T-helper 2 cell (primary cell): Measurements from ENCODE around the gene ROBO1.
"Not testable (repeated sequence)": the region's sequence is repeated elsewhere in the genome, so short reads cannot be mapped to it uniquely, and the experiment has no call there.

Experiments used
- DNase-seq, 5 experiments: peaks; one replicate each; pipeline versions ENCODE4 v3.0.0 to v3.0.0-alpha.2; 2012 to 2022

The ROBO1 gene

DNA sequence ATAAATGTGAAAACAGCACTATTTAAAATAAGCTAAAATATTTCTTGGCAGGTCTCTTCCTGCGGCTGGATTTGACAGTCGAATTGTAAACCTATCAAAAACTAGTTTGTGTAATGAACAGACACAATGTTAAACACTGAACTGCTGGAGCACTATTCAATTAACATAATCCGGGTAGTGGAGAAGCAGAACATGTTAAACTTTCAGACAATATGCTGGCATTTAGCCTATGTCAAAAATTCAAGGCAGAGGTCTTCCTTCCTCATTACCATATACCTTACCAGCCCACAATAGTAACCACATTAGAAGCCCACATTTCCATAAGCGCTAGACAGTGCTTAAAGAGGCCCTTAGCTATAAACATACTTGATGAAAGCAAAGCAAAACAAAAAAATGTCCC lies 1042.9 kb downstream of the ROBO1 start:
- no peak for DNase-seq

DNA sequence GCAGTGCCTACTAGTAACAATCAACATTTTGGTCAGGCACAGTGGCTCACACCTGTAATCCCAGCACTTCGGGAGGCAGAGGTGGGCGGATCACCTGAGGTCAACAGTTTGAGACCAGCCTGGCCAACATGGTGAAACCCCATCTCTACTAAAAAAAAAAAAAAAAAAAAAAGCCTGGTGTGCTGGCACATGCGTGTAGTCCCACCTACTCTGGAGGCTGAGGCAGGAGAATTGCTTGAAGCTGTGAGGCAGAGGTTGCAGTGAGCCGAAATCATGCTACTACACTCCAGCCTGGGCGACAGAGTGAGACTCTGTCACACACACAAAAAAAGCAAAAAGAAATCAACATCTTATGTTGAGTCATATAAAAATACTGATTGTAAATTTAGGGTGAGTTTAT lies 1043.4 kb downstream of the ROBO1 start:
- DNase-seq, result not testable (repeated sequence)

DNA sequence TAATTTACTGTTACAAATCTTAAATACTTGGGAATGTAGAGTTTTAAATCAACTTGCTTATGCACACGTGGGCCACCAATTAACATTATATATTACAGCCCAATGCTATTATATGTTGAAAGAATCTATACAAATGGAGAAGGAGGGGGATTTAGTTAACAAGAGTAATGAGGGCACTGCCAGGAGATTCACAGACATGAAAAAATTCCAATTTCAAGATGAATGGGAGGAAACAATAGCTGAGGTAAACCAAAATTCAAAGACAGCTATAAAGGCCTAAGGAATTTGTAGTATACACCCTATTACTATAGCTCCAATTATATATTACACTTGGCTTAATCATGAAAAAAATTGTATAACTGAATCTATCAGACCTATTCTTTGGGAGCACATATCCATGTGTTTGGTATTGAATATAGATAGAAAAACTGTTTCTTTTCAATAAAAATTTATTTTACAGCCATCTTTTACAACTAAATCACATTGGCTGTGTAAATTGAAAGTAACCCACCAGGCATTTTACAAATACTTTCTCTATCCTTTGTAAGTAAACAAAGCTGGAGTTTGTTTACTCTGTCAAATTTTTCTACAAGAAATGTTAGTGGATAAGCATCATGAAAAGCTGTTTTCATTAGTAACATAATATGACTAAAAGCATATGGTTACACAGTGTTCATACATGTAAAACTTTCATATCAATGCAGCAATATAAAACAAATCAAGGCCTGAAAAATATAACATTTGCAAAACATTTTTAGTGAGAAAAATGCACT lies 1045.8 kb downstream of the ROBO1 start:
- DNase-seq, result no peak

DNA sequence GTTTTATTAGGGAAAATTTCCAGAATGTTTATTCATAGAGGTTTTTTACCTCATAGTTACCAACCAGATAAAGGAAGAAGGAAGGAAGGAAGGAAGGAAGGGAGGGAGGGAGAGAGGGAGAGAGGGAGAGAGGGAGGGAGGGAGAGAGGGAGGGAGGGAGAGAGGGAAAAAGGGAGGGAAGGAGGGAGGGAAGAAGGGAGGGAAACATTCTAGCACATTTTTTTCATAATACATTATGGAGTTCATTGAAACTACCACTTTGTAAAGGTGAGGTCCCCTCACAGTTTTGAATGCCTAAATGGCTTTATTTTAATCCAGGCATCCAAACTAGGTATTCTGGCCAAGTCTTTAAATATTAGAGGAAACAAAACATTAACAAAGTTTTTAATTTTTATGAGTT lies 1049.1 kb downstream of the ROBO1 start:
- no peak for DNase-seq

DNA sequence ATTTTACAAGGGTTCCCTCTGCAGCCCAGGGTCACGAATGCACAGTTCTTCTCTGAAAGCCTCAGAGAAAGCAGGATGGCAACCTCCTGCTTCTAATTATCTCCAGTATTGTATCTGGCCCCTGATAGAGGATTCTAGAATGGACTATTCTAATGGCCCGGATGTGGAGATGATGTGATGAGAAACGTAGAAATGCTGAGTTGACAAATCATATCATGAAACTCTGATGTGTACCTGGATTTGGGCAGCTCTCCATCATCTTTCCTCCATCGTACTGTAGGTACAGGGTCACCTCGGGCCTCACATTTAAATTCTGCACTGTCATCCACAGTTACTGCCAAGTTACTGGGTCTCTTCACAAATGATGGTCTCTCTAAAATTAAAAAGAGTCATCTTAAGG lies 1050.8 kb downstream of the ROBO1 start:
- no peak for DNase-seq

DNA sequence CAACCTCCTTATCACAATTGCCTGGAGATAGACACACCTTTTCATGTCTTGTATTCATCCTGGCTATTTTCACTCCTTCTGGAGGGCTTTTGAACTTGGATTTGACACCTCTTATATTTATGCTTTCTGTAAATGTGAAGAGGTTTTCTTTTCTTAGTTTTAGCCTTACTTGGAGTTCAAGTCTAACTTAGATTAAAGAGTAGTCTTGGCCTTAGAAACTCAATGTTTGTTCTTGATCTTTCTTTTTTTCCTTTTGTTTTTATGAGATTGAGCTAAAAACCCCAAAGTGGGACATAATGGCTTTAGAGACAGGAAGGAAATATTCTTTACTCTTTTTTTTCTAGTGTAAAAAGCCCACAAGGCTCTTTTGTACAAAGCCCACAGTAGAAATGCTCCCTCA lies 1054.9 kb downstream of the ROBO1 start:
- DNase-seq, result no peak

DNA sequence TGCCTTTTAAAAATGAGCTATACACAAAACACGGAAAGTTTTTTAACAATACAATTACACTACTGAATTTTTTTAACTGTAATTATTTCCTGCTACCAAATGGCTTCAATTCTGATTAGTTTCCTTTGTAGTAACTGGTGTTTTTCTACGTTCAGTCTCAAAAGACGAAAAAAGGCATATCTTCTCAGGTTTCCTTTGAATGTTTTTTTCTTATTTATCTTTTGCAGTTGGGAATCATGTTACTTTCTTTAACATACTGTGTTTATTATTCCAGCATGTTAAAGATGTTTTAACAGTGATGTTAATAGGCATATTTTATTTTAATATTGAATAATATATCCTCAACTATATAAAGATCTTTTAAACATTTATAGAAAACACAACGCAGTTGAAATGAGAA lies 1055.5 kb downstream of the ROBO1 start:
- DNase-seq, result no peak

DNA sequence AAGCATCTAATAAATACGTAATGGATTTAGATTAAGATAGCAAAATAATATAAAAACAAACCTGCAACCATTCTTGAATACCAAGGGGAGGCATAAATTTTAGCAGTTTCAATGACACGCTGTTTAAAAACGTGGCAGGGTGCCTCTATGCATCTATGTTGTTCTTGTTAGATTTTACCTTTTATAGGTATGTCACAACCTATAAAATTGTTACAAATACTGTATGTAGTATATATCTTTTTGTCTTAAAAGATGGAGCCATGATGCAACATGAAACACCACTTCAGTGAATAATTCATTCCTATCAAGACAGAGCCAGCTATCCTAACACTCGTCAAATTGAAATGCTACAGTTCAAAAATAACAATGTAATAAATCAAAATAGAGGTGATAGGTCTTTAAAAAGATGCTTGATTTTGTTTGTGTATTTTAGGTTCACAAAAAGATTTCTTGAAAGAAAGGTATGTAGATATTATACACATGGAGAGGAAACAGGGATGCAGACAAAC lies 1059.2 kb downstream of the ROBO1 start:
- no peak for DNase-seq

DNA sequence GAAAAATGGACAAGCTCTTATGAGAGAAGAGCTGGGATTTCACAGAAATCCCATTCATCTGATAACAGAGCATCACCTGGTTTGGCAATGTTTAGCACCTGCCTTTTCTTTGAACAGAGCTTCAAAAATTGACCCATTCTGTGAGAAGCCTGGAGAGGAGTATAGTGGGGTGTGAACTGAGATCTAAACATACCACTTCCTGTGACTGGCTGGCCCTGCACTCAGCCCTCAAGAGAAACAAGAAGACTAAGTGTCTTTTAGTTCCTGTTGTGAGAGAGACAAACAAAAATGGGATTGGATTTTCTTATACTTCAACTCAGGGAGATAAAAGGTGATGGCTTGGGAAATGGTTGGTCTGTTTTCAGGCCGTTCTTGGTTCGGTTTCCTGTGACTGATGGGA lies 1060.2 kb downstream of the ROBO1 start:
- no peak for DNase-seq

DNA sequence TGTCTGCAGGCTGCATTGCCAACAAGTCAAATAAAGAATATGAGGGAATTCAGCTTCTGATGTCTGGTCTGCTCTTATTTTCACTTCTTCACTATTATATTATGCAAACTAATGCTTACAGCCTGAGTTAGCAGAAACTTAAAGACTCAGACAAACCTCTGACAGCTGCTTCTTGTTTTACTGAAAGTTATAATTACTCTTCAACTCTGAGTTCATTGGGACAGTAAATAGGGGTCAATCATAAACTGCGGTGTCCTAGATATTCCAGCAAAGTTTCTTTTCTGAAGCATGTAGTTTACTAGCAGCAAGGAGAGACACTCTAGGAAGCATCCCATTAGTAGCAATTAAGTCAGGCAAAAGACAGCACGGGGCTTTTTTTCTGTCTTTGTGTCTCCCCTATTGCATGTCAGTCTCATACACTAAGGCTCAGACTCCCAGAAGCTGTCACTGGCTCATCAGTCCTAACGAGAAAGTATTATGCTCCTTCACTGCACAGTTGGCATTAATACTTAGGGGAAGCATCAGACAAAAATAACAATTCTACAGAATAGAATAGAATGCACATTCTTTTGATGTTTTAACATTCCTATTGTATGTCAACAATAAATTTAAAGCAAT lies 1060.8 kb downstream of the ROBO1 start:
- DNase-seq, result no peak

DNA sequence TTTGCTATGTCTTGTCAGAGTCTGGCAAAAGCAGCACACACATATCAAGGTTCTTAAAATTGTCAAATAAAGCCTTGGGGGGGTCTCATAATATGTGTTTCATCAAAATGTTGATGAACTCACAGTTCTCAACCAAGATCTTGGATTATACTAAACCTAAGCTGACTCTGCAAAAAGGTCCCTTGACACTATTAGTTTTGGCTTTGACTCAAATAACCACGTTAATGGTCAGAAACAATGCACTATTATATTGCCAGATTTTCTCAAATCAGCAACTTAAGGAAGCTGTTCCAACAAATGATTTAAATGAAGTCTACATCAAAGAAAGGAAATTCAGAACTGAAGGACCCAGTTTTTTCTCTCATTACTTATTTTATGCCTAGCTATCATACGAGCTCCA lies 1063.9 kb downstream of the ROBO1 start:
- DNase-seq, result no peak

DNA sequence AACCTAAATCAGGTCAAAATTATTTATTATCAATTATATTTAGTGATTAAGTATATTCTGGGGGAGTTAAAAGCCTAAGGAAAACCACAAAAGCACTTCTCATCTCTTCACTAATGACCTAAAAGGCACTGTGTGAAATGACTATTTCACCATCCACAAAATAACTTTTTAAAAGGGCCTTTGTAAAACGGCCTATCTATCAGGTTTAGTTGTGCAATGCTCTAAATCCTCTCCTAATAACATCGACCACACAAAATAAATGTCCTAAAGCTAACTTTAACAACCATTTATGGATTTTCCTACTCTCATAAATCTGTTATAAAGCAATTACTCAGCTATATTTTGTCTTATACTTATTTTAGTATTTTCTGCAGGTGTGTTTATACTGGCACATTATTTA lies 1066.3 kb downstream of the ROBO1 start:
- no peak for DNase-seq

DNA sequence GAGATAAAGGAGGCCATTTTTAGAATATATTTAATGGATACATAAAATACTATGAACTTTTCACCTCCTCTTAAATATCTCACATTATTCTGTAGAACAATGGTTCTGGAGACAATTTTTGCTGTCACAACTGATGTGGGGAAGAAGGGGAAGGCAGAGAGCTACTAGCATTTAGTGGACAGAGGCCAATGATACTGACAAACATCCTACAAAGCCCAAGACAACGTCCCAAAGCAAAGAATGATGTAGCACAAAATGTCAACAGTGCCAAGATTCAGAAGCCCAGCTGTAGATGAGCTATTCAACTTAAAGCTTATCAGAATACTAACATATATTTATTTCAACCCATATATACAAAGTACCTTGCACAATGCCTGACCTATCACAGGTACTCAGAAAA lies 1069.4 kb downstream of the ROBO1 start:
- no peak for DNase-seq

DNA sequence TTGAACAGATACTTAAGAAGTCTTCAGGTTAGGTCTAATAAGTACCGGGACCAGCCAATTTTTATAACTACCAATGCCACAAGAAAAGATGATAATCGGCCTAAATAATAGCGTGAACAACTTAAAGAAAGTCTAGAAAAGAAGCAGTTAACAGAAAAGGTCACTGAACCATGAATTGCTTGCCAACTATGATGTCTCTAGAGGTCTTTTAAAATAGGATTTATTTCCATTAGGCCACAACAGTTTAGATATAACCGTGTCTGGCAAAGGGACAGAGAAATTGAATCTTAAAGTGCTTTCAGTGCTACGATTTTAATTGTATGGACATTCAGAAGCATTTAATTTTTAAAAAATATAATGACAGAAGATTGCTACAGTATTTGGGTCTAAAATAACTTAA lies 1070.4 kb downstream of the ROBO1 start:
- no peak for DNase-seq

DNA sequence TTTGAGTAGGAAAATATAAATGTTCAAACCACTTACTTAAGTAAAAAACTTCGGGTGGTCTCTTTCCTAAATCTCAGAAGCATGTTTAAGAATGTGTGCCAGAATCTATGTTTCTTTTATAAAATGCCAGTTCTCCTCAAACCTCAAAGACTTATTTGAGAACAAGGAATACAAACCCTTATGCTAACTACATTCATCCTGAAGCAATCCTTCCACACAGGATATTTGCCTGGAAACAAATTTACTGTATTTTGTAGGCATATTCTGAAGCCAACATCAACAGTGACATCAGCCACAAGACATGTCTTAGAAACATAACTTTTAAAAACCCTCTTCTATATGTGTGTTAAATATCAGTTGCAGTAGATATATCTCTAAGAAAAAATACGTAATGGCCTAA lies 1077.0 kb downstream of the ROBO1 start:
- no peak for DNase-seq

DNA sequence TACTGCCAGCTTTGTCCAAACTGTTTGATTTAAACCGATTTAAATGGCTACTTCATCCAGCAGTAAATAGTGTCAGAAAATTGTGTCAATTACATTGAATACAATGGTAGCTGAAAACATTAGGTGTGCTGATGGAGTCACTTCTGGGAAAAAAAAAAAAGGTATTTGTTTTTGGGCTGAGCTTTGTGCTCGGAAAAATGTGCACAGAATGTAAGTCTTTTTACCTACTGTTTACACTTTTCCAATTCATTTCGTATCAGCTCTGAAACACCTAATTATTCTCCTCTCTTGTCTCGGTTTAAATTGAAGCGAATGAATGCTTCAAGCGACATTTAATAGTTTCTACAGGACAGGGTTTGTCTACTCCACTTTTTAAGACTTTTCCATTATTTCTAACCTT lies 1078.4 kb downstream of the ROBO1 start:
- DNase-seq, result no peak

DNA sequence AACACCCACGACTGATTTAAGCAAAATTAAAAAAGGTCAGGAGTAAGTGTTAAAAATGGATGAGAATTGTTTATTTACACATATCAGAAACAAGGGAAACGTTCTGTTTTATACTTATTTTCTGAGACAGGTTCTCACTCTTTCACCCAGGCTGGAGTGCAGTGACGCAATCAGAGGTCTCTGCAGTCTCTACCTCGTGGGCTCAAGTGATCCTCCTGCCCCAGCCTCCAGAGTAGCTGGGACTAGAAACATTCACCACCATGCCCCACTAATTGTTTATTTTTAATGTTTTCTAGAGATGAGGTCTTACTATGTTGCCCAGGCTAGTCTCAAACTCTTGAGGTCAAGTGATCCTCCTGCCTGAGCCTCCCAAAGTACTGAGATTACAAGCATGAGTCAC lies 1080.3 kb downstream of the ROBO1 start:
- DNase-seq, result no peak

DNA sequence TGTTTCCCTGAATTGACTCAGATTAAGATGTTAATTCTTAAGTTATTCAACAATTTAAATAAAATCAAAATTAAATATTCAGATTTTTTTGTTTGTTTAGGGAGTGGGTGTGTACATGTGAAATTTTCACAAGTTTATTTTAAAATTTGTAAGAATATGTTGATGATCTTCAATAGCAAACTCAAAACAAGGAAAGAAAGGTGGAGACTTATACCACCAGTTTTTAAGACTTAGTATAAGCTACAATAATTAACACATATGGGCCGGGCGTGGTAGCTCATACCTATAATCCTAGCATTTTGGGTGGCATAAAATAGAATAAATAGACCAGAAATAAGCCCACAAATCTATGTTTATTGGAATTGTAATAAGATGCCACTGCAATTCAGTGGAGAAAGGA lies 1084.5 kb downstream of the ROBO1 start:
- DNase-seq, result no peak

DNA sequence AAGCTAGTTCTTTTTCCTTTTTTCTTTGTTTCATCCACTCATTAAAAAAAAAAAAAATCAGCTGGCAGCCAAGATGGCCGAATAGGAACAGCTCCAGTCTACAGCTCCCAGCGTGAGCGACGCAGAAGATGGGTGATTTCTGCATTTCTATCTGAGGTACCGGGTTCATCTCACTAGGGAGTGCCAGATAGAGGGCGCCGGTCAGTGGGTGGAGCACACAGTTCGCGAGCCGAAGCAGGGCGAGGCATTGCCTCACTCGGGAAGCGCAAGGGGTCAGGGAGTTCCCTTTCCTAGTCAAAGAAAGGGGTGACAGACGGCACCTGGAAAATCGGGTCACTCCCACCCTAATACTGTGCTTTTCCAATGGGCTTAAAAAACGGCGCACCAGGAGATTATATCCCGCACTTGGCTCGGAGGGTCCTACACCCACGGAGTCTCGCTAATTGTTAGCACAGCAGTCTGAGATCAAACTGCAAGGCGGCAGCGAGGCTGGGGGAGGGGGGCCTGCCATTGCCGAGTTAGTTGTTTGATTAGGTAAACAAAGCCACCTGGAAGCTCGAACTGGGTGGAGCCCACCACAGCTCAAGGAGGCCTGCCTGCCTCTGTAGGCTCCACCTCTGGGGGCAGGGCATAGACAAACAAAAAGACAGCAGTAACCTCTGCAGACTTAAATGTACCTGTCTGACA lies 1092.5 kb downstream of the ROBO1 start:
- DNase-seq, result not testable (repeated sequence)

DNA sequence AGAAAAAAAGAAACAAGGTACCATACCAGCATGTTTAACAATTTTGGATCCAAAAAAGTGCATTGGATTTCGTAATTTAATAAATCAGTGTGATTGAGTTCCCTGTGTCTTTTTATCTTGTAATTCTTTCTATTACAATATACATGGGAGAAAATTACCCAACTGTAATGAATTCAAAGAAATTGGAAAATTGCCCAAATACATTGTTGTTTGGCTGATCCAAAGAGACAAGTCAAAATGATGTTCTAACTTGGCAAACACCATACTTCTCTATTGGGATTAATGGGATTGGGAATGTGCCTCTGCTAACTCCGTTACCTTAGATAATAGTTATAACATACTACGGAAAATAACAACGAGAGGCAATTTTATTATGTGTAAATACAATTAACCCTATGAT lies 1097.1 kb downstream of the ROBO1 start:
- no peak for DNase-seq

DNA sequence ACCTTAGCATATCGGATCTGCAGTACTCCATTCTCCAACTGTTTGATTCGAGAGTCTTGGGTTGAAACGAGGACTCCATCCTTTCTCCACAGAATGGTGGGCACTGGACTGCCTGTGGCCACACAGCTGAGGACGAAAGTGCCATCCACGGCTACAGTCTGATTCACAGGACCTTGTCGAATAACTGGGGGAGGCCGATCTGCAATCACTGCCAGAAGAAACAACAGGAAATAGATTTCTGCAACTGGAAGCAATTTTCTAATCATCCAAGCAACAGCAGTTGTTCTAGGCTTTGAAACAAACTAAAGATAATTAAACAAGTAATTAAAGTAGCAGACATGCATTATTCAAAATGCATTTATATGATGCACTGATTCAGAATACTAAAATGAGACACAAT lies 1097.7 kb downstream of the ROBO1 start:
- DNase-seq, result no peak

DNA sequence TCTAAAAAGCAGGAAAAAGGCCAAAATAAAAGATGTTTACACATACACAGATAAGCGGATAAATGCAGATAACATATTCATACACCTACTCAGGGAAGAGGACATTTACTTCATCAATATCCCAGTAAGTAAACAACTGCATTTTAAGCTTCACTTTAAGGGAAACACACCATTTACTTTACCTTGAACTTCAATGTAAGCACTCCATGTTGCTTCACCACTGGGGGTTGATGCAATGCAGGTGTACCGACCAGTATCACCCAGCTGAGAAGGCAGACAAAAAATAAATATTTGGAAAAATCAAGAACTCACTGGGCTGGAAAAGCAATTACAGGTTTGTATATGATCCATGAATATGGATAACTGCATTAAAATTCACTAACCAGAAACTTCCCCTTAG lies 1099.5 kb downstream of the ROBO1 start:
- no peak for DNase-seq

DNA sequence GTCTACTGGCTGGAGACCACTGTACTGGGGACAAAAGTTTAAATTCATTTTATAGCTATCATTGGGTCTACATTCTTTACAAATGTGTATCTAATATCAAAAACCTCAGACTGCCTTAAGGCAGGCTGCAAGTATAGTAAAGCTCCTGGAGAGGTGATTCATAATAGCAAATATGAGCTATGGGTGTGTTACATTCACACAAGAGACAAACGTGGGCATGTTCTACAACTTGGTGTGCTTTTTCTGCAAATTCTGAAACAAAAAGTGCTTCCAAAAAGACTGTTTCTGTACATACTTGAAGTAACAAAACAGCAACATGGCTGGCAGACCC lies 1101.4 kb downstream of the ROBO1 start:
- no peak for DNase-seq

DNA sequence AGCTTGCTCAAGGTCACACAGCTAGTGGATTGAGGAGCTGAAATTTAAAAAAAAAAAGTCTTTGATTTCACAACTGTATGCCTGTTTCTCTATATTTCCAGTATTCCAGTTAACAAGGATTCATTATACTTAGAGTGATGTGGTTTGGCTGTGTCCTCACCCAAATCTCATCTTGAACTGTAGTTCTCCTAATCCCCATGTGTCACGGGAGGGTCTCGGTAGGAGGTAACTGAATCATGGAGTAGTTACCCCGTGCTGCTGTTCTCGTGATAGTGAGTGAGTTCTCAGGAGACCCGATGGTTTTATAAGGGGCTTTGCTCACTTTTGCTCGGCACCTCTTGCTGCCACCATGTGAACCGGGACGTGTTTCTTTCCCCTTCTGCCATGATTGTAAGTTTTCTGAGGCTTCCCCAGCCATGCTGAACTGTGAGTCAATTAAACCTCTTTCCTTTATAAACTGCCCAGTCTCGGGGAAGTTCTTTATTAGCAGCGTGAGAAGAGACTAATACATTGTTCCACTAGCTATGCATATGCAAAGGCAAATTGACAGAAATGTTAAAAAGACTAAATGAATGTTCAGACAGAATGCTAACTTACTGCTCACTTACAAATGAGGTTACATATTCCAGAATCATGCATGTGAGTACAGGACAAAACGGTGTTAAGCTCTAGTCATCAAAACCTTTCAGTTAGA lies 1101.9 kb downstream of the ROBO1 start:
- no peak for DNase-seq
